ENCODE results near the gene USP38. TPM values are rescaled to one million over a fixed set of nuclear protein-coding genes. Genes with fewer than 3 reads are reported as not detected.

USP38 gene
- total RNA-seq, 1 donor from 2014 or later, result 11.4 TPM

- no peaks in the 10 kb centered on the region for H3K27me3 Mint-ChIP-seq (ENCODE audit: insufficient read depth, low read depth)
Measured at GRCh38 chr4:143253166-143253565, 68.4 kb downstream of the USP38 start.

DNA sequence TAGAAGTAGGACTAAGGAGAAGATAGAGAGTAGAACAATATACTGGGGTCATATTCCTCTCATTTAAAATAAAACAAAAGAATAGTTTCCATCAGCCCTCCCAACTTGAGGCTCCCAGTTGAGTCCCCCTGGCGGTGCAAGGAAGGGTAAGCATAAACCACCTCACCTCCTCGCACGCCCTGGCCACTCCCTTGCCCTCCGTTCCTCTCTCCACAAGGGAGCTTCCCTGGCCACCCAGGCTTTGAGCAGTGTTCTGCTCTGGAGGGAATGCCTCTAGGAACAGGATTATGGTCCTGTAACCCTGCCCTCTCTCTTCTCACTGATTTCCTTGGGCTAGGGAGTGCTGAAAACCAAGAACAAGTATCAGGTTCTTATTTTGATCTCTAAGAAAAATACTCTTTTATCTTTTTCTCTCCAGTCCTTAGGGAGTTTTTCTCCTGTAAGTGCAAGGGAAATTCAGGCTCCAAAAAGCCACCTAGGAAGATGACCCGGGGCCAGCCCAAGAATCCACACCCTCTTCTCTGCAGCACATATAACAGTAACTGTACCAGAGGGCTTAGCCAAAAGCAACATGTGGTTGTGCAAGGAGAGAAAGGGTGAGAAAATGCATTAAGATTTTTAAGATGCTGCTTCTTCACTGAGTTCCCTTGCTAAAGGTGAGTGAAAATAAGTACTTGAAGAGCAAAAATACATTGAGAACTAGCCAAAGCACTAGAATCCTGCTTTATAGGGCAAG is 69.9 kb downstream of the USP38 start:
- H3K9ac ChIP-seq, result no peak overlapping the region
- no peak overlapping the region for H3K4me3 ChIP-seq
- DNase-seq (ENCODE audit: low spot score), result peak; percentile 13
- no peaks in the 10 kb centered on the region for H3K27me3 Mint-ChIP-seq (ENCODE audit: insufficient read depth, low read depth)
- no peaks in the 10 kb centered on the region for H3F3A ChIP-seq (ENCODE audit: low read depth)
- no peaks in the 10 kb centered on the region for H3K9me3 ChIP-seq (ENCODE audit: low read depth)
- H3K4me3 Mint-ChIP-seq, result no peak overlapping the region
- no peaks in the 10 kb centered on the region for H3K36me3 Mint-ChIP-seq
- H4K20me1 ChIP-seq (ENCODE audit: low read depth), result no peaks in the 10 kb centered on the region
- no peaks in the 10 kb centered on the region for H3K79me2 ChIP-seq (ENCODE audit: low read depth)
- H3K4me2 ChIP-seq, result no peak overlapping the region
- peaks cover 4% of the 10 kb centered on the region for H3K4me1 ChIP-seq
- H3K9me3 Mint-ChIP-seq, result no peaks in the 10 kb centered on the region
- no peak overlapping the region for H3K27ac Mint-ChIP-seq
- TF ChIP-seq, protein P1, sequence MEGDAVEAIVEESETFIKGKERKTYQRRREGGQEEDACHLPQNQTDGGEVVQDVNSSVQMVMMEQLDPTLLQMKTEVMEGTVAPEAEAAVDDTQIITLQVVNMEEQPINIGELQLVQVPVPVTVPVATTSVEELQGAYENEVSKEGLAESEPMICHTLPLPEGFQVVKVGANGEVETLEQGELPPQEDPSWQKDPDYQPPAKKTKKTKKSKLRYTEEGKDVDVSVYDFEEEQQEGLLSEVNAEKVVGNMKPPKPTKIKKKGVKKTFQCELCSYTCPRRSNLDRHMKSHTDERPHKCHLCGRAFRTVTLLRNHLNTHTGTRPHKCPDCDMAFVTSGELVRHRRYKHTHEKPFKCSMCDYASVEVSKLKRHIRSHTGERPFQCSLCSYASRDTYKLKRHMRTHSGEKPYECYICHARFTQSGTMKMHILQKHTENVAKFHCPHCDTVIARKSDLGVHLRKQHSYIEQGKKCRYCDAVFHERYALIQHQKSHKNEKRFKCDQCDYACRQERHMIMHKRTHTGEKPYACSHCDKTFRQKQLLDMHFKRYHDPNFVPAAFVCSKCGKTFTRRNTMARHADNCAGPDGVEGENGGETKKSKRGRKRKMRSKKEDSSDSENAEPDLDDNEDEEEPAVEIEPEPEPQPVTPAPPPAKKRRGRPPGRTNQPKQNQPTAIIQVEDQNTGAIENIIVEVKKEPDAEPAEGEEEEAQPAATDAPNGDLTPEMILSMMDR (IDR thresholded peaks at IDR 0.05), result no peak
- TF ChIP-seq EZH2 (IDR thresholded peaks at IDR 0.05) (no peak), EZH2phosphoT487 (IDR thresholded peaks at IDR 0.05) (no peak)
- H3K4me1 Mint-ChIP-seq, result no peaks in the 10 kb centered on the region
- no peak overlapping the region for H3K27ac ChIP-seq
- no peaks in the 10 kb centered on the region for H3K27me3 ChIP-seq
- no peak overlapping the region for H2AFZ ChIP-seq (replicated peaks)
- H3K36me3 ChIP-seq, result no peaks in the 10 kb centered on the region

More at GRCh38 chr4:143253166-143253565, 68.4 kb downstream of the USP38 start:
- Mint-ChIP-seq H3K27ac (no peak overlapping the region), H3K9me3 (no peaks in the 10 kb centered on the region), H3K4me1 (no peaks in the 10 kb centered on the region), H3K4me3 (no peak overlapping the region), H3K36me3 (no peaks in the 10 kb centered on the region)
- no peaks in the 10 kb centered on the region for H3K79me2 ChIP-seq (ENCODE audit: low read depth)
- H4K20me1 ChIP-seq (ENCODE audit: low read depth), result no peaks in the 10 kb centered on the region
- H3F3A ChIP-seq (ENCODE audit: low read depth), result no peaks in the 10 kb centered on the region
- no peak overlapping the region for H3K4me2 ChIP-seq
- H3K27ac ChIP-seq, result no peak overlapping the region
- no peak overlapping the region for H3K4me3 ChIP-seq
- peaks cover 4% of the 10 kb centered on the region for H3K4me1 ChIP-seq
- TF ChIP-seq, protein P1 (IDR thresholded peaks at IDR 0.05), result no peak
- TF ChIP-seq EZH2 (IDR thresholded peaks at IDR 0.05) (no peak), EZH2phosphoT487 (IDR thresholded peaks at IDR 0.05) (no peak)
- H3K27me3 ChIP-seq, result no peaks in the 10 kb centered on the region
- DNase-seq (ENCODE audit: low spot score), result no peak
- no peaks in the 10 kb centered on the region for H3K36me3 ChIP-seq
- H2AFZ ChIP-seq (replicated peaks), result no peak overlapping the region
- no peaks in the 10 kb centered on the region for H3K9me3 ChIP-seq (ENCODE audit: low read depth)
- H3K9ac ChIP-seq, result no peak overlapping the region

GRCh38 chr4:143256456-143256855 is 71.7 kb downstream of the USP38 start:
- TF ChIP-seq EZH2phosphoT487 (IDR thresholded peaks at IDR 0.05) (no peak), EZH2 (IDR thresholded peaks at IDR 0.05) (no peak)
- TF ChIP-seq, protein P1 (IDR thresholded peaks at IDR 0.05), result no peak
- no peaks in the 10 kb centered on the region for H4K20me1 ChIP-seq (ENCODE audit: low read depth)
- no peak overlapping the region for H2AFZ ChIP-seq (replicated peaks)
- no peaks in the 10 kb centered on the region for H3K4me1 Mint-ChIP-seq
- no peak overlapping the region for H3K9ac ChIP-seq
- H3F3A ChIP-seq (ENCODE audit: low read depth), result no peaks in the 10 kb centered on the region
- H3K4me2 ChIP-seq, result no peak overlapping the region
- H3K27ac Mint-ChIP-seq, result no peak overlapping the region
- H3K27me3 Mint-ChIP-seq (ENCODE audit: insufficient read depth, low read depth), result no peaks in the 10 kb centered on the region
- no peaks in the 10 kb centered on the region for H3K36me3 ChIP-seq
- H3K27me3 ChIP-seq, result no peaks in the 10 kb centered on the region
- no peaks in the 10 kb centered on the region for H3K36me3 Mint-ChIP-seq
- no peak for DNase-seq (ENCODE audit: low spot score)
- H3K27ac ChIP-seq, result no peak overlapping the region
- H3K4me3 Mint-ChIP-seq, result no peak overlapping the region
- peaks cover 4% of the 10 kb centered on the region for H3K4me1 ChIP-seq
- H3K9me3 Mint-ChIP-seq, result no peaks in the 10 kb centered on the region
- no peaks in the 10 kb centered on the region for H3K79me2 ChIP-seq (ENCODE audit: low read depth)
- no peaks in the 10 kb centered on the region for H3K9me3 ChIP-seq (ENCODE audit: low read depth)
- no peak overlapping the region for H3K4me3 ChIP-seq
